HepG2 (cell line): ENCODE results near the gene CPS1. TPM values are rescaled to one million over a fixed set of nuclear protein-coding genes. Genes with fewer than 3 reads are reported as not detected.
A peak's percentile ranks its signal among the peaks of the same experiment; 100 is the strongest.

Experiments used
- ATAC-seq: fragments of 200-7000 bp; cut with Tn5 transposase; 3 replicates; pipeline ENCODE4 v1.9.1; 2020; ENCODE audit warnings: mild to moderate bottlenecking, moderate library complexity
- BruUV-seq: library from RNA; stranded (reverse); fragments of 400-500 nt; replicated peaks from 2 replicates; lab custom pipeline; 2021; lab: Mats Ljungman, UMichigan
- CTCF ChIA-PET: fragments of 300-600 bp; formaldehyde crosslinking; extraction: SDS; loops from one replicate; lab custom pipeline; 2021; ENCODE audit warnings: low total read pairs, inconsistent platforms, low intra/inter-chr PET ratio; lab: Yijun Ruan, JAX
- POLR2A ChIA-PET: fragments of 350-600 bp; sonication (Branson Sonifier 250); formaldehyde crosslinking; loops from one replicate; lab custom pipeline; 2020; ENCODE audit warnings: antibody characterized with exemption, inconsistent platforms; lab: Yijun Ruan, JAX
- DNase-seq: peaks from one replicate; pipeline ENCODE4 v3.0.0-alpha.2; 2015; ENCODE audit warnings: low spot score
- FAIRE-seq: peaks from 3 replicates; lab custom pipeline; 2011; peaks lifted over from hg19 to GRCh38; lab: Jason Lieb, UNC
- H2AFZ ChIP-seq: one replicate; pipeline ENCODE4 v1.6.1; 2011; ENCODE audit warnings: low read length, inconsistent platforms
- H3K27ac ChIP-seq: fragments of 300-600 bp; 3 replicates; pipeline ENCODE4 v1.8.0; 2011; ENCODE audit warnings: mixed run types, mild to moderate bottlenecking, mixed read lengths, low read length, inconsistent platforms; ENCODE audit not compliant: insufficient read depth; ENCODE audit errors: extremely low read length
- H3K27me3 ChIP-seq, 2 experiments: fragments of 200-600 bp in 1 of 2; 2 replicates in 1 of 2; 3 replicates in 1 of 2; pipeline versions ENCODE4 v1.6.0 to v1.8.0; 2011; ENCODE audit warnings: low read length in 2 of 2, mild to moderate bottlenecking in 2 of 2, moderate library complexity in 2 of 2, inconsistent platforms in 1 of 2; ENCODE audit not compliant: insufficient read depth in 2 of 2, control insufficient read depth in 1 of 2
- H3K36me3 ChIP-seq, 2 experiments: fragments of 200-600 bp in 1 of 2; replicated peaks in 1 of 2; 2 replicates in 1 of 2; 3 replicates in 1 of 2; pipeline versions ENCODE4 v1.5.1 to v1.8.0; 2011; ENCODE audit warnings: low read length in 2 of 2, inconsistent platforms in 1 of 2; ENCODE audit not compliant: insufficient read depth in 2 of 2, control insufficient read depth in 1 of 2
- H3K4me1 ChIP-seq: 2 replicates; pipeline ENCODE4 v1.5.1; 2012; ENCODE audit warnings: low read length, inconsistent platforms; ENCODE audit not compliant: insufficient read depth
- H3K4me2 ChIP-seq: 2 replicates; pipeline ENCODE4 v1.6.0; 2011; ENCODE audit warnings: low read depth, low read length, inconsistent platforms
- H3K4me3 ChIP-seq, 3 experiments: fragments of 200-600 bp in 1 of 3; sonication (generic), shearing (Covaris generic) in 1 of 3; replicated peaks in 1 of 3; 2 replicates each; pipeline ENCODE4 v1.5.1; 2011 to 2016; ENCODE audit warnings: low read length in 3 of 3, inconsistent platforms in 2 of 3, low read depth in 2 of 3, mild to moderate bottlenecking in 2 of 3, control low read depth in 1 of 3, mixed read lengths in 1 of 3; ENCODE audit not compliant: insufficient read depth in 1 of 3
- H3K79me2 ChIP-seq: one replicate; pipeline ENCODE4 v1.6.1; 2011; ENCODE audit warnings: low read length, inconsistent platforms; ENCODE audit not compliant: insufficient read depth
- H3K9ac ChIP-seq: 2 replicates; pipeline ENCODE4 v1.6.0; 2011; ENCODE audit warnings: mild to moderate bottlenecking, low read depth, low read length, inconsistent platforms; ENCODE audit not compliant: insufficient read depth
- H3K9me3 ChIP-seq: 2 replicates; pipeline ENCODE4 v1.5.1; 2012; ENCODE audit warnings: mild to moderate bottlenecking, low read length
- H4K20me1 ChIP-seq: 2 replicates; pipeline ENCODE4 v1.6.0; 2011; ENCODE audit warnings: inconsistent platforms, mild to moderate bottlenecking, low read length, moderate library complexity; ENCODE audit not compliant: insufficient read depth
- CEBPG ChIP-seq: IDR thresholded peaks from 2 replicates; pipeline ENCODE4 v1.6.1; 2016
- DNMT3B ChIP-seq: conservative IDR thresholded peaks from 2 replicates; pipeline ENCODE4 v1.6.1; 2016; ENCODE audit warnings: missing biosample characterization, control low read depth
- E2F5 ChIP-seq: sonication (generic); formaldehyde crosslinking; conservative IDR thresholded peaks from 2 replicates; pipeline ENCODE4 v1.4.0; 2020; ENCODE audit warnings: missing genetic modification reagents
- GATAD2A ChIP-seq: IDR thresholded peaks from 2 replicates; pipeline ENCODE4 v1.6.1; 2016
- HNF4G ChIP-seq, 2 experiments: sonication (generic) in 1 of 2; formaldehyde crosslinking in 1 of 2; IDR thresholded peaks; 2 replicates each; pipeline versions ENCODE4 v1.4.0 to v1.6.1; 2011 to 2020; ENCODE audit warnings: borderline replicate concordance in 2 of 2, low read depth in 2 of 2, mild to moderate bottlenecking in 2 of 2, low read length in 1 of 2, missing genetic modification reagents in 1 of 2, moderate library complexity in 1 of 2
- KAT8 ChIP-seq: IDR thresholded peaks from 2 replicates; pipeline ENCODE4 v1.6.1; 2016; ENCODE audit warnings: missing genetic modification reagents, missing compliant biosample characterization
- MAFF ChIP-seq: IDR thresholded peaks from 2 replicates; pipeline ENCODE4 v1.6.1; 2011; ENCODE audit warnings: low read depth, low read length, improper control_type of control experiment
- MYPOP ChIP-seq: sonication (generic); formaldehyde crosslinking; IDR thresholded peaks from 2 replicates; pipeline ENCODE4 v1.8.1; 2023; ENCODE audit warnings: mild to moderate bottlenecking, moderate library complexity, missing genetic modification reagents
- NFRKB ChIP-seq: fragments of 450-650 bp; IDR thresholded peaks from 2 replicates; pipeline ENCODE4 v1.6.1; 2017
- PBX3 ChIP-seq: sonication (generic); formaldehyde crosslinking; IDR thresholded peaks from 2 replicates; pipeline ENCODE4 v1.8.1; 2023; ENCODE audit warnings: missing genetic modification reagents, inconsistent platforms, borderline replicate concordance
- STAT5B ChIP-seq: sonication (generic); formaldehyde crosslinking; IDR thresholded peaks from 2 replicates; pipeline ENCODE4 v1.4.0; 2020; ENCODE audit warnings: missing genetic modification reagents
- ZNF350 ChIP-seq: sonication (generic); formaldehyde crosslinking; IDR thresholded peaks from 2 replicates; pipeline ENCODE4 v1.4.0; 2020; ENCODE audit warnings: mild to moderate bottlenecking, low read depth, missing genetic modification reagents, borderline replicate concordance
- ZNF563 ChIP-seq: sonication (generic); formaldehyde crosslinking; IDR thresholded peaks from 2 replicates; pipeline ENCODE4 v1.8.0; 2022; ENCODE audit warnings: mild to moderate bottlenecking, moderate library complexity, missing genetic modification reagents
- ZNF616 ChIP-seq: sonication (generic); formaldehyde crosslinking; IDR thresholded peaks from 2 replicates; pipeline ENCODE4 v1.5.0; 2020; ENCODE audit warnings: low read depth, mild to moderate bottlenecking, missing genetic modification reagents
- ZNF790 ChIP-seq: sonication (generic); formaldehyde crosslinking; IDR thresholded peaks from 2 replicates; pipeline ENCODE4 v1.8.0; 2022; ENCODE audit warnings: missing genetic modification reagents, mild to moderate bottlenecking, borderline replicate concordance
- WGBS: methylation state at CpG from one replicate; pipeline ENCODE4 v1.1.6; 2017; ENCODE audit warnings: low lambda C conversion rate; 5-methylcytosine and 5-hydroxymethylcytosine counted together
- in situ Hi-C: cut with HindIII; loops from 2 replicates; pipeline ENCODE4 v1.10.0; 2017; ENCODE audit warnings: low pct_unique_long_range_greater_than_20kb; ENCODE audit not compliant: extremely low pct_ligation_motif_present
- intact Hi-C: fragments of 100-400 bp; cut with micrococcal nuclease; formaldehyde crosslinking; loops from one replicate; pipeline ENCODE4 v1.10.0; 2022; ENCODE audit not compliant: unreplicated experiment
- polyA plus RNA-seq, 8 experiments: library from polyadenylated mRNA; depleted of rRNA in 3 of 8; stranded (reverse) in 7 of 8; unstranded in 1 of 8; fragments of >200 nt; fragmentation: Illumina TruSeq in 4 of 8; extraction: Trizol in 4 of 8; gene quantifications; 2 replicates each; pipeline versions ENCODE4 v1.2.1 to v1.2.3, GENCODE V29; 2011 to 2016; ENCODE audit warnings: low read depth in 4 of 8, missing spikeins in 1 of 8, mixed read lengths in 1 of 8; ENCODE audit not compliant: insufficient read depth in 1 of 8
- total RNA-seq, 5 experiments: library from RNA; depleted of rRNA; stranded (reverse); fragments of >200 nt; fragmentation: Illumina TruSeq; extraction: Trizol; gene quantifications; 2 replicates each; pipeline ENCODE4 v1.2.3, GENCODE V29; 2016; ENCODE audit warnings: low read depth in 1 of 5
- TF ChIP-seq, protein P1 (sequence below): IDR thresholded peaks from 2 replicates; pipeline ENCODE4 v1.6.1; 2016

CPS1 gene
- total and polyA plus RNA-seq, 2 of the 13 experiments (the other 11 are each of a cell fraction or from before 2014, with no cell fraction given) = 24.4 to 51.7 TPM

GRCh38 chr2:210539035-210539434, 17.4 kb upstream of the CPS1 start (continued):
- 0 out of 2 replicates have a peak, but pooled peaks have one; percentile 17 for TF ChIP-seq KAT8 (CRISPR knock-in tag)
- peak; percentile 81 for TF ChIP-seq MAFF
- TF ChIP-seq GATAD2A (CRISPR knock-in tag) = peak; percentile 55; the same call in 1 of the 2 replicates
- TF ChIP-seq ZNF790 (CRISPR knock-in tag) = 0 out of 2 replicates have a peak, but pooled peaks have one; percentile 5
- 0 out of 2 replicates have a peak, but pooled peaks have one; percentile 2 for TF ChIP-seq CEBPG (CRISPR knock-in tag)
- no peak for TF ChIP-seq E2F5
- TF ChIP-seq ZNF616 = no peak
- TF ChIP-seq, protein P1, sequence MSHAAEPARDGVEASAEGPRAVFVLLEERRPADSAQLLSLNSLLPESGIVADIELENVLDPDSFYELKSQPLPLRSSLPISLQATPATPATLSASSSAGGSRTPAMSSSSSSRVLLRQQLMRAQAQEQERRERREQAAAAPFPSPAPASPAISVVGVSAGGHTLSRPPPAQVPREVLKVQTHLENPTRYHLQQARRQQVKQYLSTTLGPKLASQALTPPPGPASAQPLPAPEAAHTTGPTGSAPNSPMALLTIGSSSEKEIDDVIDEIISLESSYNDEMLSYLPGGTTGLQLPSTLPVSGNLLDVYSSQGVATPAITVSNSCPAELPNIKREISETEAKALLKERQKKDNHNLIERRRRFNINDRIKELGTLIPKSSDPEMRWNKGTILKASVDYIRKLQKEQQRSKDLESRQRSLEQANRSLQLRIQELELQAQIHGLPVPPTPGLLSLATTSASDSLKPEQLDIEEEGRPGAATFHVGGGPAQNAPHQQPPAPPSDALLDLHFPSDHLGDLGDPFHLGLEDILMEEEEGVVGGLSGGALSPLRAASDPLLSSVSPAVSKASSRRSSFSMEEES (CRISPR knock-in tag) = no peak

DNA sequence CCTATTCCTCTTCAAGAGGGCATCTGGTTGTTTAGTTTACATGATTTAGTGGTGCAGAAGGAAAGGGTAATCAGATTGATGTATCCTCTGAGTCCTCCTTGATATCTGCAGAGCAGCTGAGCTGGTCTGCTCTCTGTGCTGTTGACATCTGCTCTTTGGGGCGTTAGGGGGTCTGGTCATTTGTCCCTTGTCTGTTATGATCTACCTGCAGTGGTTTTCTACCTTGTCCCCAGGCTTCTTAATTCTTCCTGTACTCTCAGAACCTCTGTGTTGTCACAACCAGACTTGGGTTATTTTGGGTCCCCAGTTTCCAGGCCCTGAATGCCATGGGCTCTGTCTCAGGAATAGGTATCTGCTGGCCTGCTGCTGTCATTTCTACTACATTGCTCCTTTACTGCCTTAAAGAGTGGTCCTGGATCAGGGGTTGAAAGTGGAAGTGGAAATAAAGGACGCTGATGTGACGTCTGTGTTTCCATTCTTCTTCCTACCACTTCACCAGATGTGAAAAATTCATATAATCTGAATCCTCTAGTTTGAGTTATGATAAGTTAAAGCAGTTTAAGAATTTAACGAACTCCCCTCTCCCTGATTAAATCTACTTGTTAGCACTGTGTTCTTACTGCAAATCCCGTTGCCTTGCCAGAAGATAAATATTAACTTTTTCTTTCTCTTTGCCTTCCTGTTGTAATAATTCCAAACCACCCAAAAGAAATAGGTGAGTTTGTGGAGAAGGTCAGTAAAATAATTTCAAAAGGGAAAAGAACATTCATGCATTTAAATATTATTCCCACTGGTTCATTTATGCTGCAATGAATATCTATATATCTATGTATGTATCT, 16.6 kb upstream of the CPS1 start:
- Histone ChIP-seq H4K20me1 (no peaks in the 10 kb centered on the region), H3K36me3 (no peaks in the 10 kb centered on the region; a peak in 1 of 5 replicates), H3K4me2 (peak overlapping the region; percentile 72), H3K9ac (peak overlapping the region; percentile 52), H3K4me3 (peak overlapping the region in 2 of 3 experiments; percentile 32 to 40; a peak in 3 of 6 replicates), H3K27me3 (no peaks in the 10 kb centered on the region), H2AFZ (peak overlapping the region; percentile 93), H3K4me1 (peaks cover 59% of the 10 kb centered on the region), H3K27ac (peak overlapping the region; percentile 80), H3K9me3 (no peaks in the 10 kb centered on the region), H3K79me2 (no peaks in the 10 kb centered on the region)
- WGBS = 14% methylated on average over 5 of the region's 5 CpGs
- ChIA-PET POLR2A (no interaction called here), CTCF (no interaction called here)
- DNase-seq = no peak
- in situ Hi-C loops (no loop called here), intact Hi-C loops (loop anchor here (5.0 to 10.0 kb wide), 2 partner anchors 62 to 425 kb away; partner anchors contain the start of gene LANCL1)
- no TSS peak for BruUV-seq
- peak; percentile 15 for FAIRE-seq
- ATAC-seq = peak; percentile 54
- TF ChIP-seq STAT5B (CRISPR knock-in tag) (no peak), DNMT3B (CRISPR knock-in tag) (0 out of 2 replicates have a peak, but pooled peaks have one; percentile 17), NFRKB (no peak), MYPOP (CRISPR knock-in tag) (peak; percentile 57; the same call in 1 of the 2 replicates), HNF4G (IDR thresholded peaks at IDR 0.05; ENCODE audit: borderline replicate concordance, low read depth, low read length) (no peak), HNF4G (CRISPR knock-in tag; IDR thresholded peaks at IDR 0.05; ENCODE audit: borderline replicate concordance, low read depth) (no peak), ZNF350 (CRISPR knock-in tag) (no peak; the same call in 1 of the 2 replicates), ZNF563 (no peak), PBX3 (CRISPR knock-in tag) (no peak)
